ENCODE data around the gene HOXB8. TPM values are rescaled to one million over a fixed set of nuclear protein-coding genes. Genes with fewer than 3 reads are reported as not detected.

Gene HOXB8
- total and polyA plus RNA-seq, 2 of the 13 experiments (the other 11 are each of a cell fraction or from before 2014, with no cell fraction given), result not detected

- no peak overlapping the region for H3K27ac ChIP-seq (ENCODE audit: extremely low read length, insufficient read depth, low read length)
- peaks cover 47 to 98% of the 10 kb centered on the region in 2 experiments for H3K27me3 ChIP-seq (ENCODE audit: control insufficient read depth in 1 of 2, insufficient read depth in 2 of 2, low read length in 2 of 2)
- no peaks in the 10 kb centered on the region for H3K9me3 ChIP-seq (ENCODE audit: low read length)
- DNase-seq (ENCODE audit: low spot score), result no peak
- ATAC-seq, result no peak
- CTCF ChIA-PET (ENCODE audit: low intra/inter-chr PET ratio, low total read pairs), result no interaction called here
- in situ Hi-C loops (cut with HindIII; ENCODE audit: extremely low pct_ligation_motif_present, low pct_unique_long_range_greater_than_20kb), result no loop called here
- H3K79me2 ChIP-seq (ENCODE audit: insufficient read depth, low read length), result no peaks in the 10 kb centered on the region
- intact Hi-C loops (cut with micrococcal nuclease; ENCODE audit: unreplicated experiment), result no loop called here
- no peak overlapping the region for H3K9ac ChIP-seq (ENCODE audit: insufficient read depth, low read depth, low read length)
- TF ChIP-seq ATRX (CRISPR knock-in tag; IDR thresholded peaks at IDR 0.05; ENCODE audit: borderline replicate concordance) (no peak), EZH2 (conservative IDR thresholded peaks at IDR 0.05; ENCODE audit: low read depth, low read length) (0 out of 2 replicates have a peak, but pooled peaks have one; percentile 38)
- no TSS peak for BruUV-seq (replicated peaks)
- no peak overlapping the region for H3K4me3 ChIP-seq (replicated peaks in 1 of 3; ENCODE audit: insufficient read depth in 1 of 3, low read depth in 2 of 3, low read length in 3 of 3)
- H2AFZ ChIP-seq (ENCODE audit: low read length), result no peak overlapping the region
- H4K20me1 ChIP-seq (ENCODE audit: insufficient read depth, low read length), result peaks cover 2% of the 10 kb centered on the region; the same call in 1 of the 2 replicates
- FAIRE-seq, result no peak
- POLR2A ChIA-PET, result no interaction called here
- WGBS (ENCODE audit: low lambda C conversion rate), result 10% methylated on average over 17 of the region's 17 CpGs
- H3K4me1 ChIP-seq (ENCODE audit: insufficient read depth, low read length), result peaks cover 10% of the 10 kb centered on the region; the same call in 1 of the 2 replicates
- H3K36me3 ChIP-seq (replicated peaks in 1 of 2; ENCODE audit: control insufficient read depth in 1 of 2, insufficient read depth in 2 of 2, low read length in 2 of 2), result no peaks in the 10 kb centered on the region
- no peak overlapping the region for H3K4me2 ChIP-seq (ENCODE audit: low read depth, low read length)
Measured at GRCh38 chr17:48600244-48601098, 14.6 kb downstream of the HOXB8 start.

- ChIA-PET CTCF (ENCODE audit: low intra/inter-chr PET ratio, low total read pairs) (no interaction called here), POLR2A (no interaction called here)
- FAIRE-seq (no peak), DNase-seq (ENCODE audit: low spot score) (no peak), ATAC-seq (no peak)
- no peaks in the 10 kb centered on the region for H3K9me3 ChIP-seq (ENCODE audit: low read length)
- no peak overlapping the region for H3K27ac ChIP-seq (ENCODE audit: extremely low read length, insufficient read depth, low read length)
- TF ChIP-seq ZSCAN12 (CRISPR knock-in tag; IDR thresholded peaks at IDR 0.05) (no peak), ZNF572 (CRISPR knock-in tag; IDR thresholded peaks at IDR 0.05) (no peak), MAFG (CRISPR knock-in tag; IDR thresholded peaks at IDR 0.05) (no peak)
- H3K4me2 ChIP-seq (ENCODE audit: low read depth, low read length), result no peak overlapping the region
- H3K4me1 ChIP-seq (ENCODE audit: insufficient read depth, low read length), result peaks cover 12% of the 10 kb centered on the region; the same call in 1 of the 2 replicates
- intact Hi-C loops (cut with micrococcal nuclease; ENCODE audit: unreplicated experiment) (no loop called here), in situ Hi-C loops (cut with HindIII; ENCODE audit: extremely low pct_ligation_motif_present, low pct_unique_long_range_greater_than_20kb) (loop anchor here (5.0 kb wide), 1 partner anchor 447 kb away; no protein-coding TSS in a partner anchor)
- no peak overlapping the region for H3K4me3 ChIP-seq (replicated peaks in 1 of 3; ENCODE audit: insufficient read depth in 1 of 3, low read depth in 2 of 3, low read length in 3 of 3)
- no peak overlapping the region for H3K9ac ChIP-seq (ENCODE audit: insufficient read depth, low read depth, low read length)
- H3K27me3 ChIP-seq (ENCODE audit: control insufficient read depth in 1 of 2, insufficient read depth in 2 of 2, low read length in 2 of 2), result peaks cover 53 to 98% of the 10 kb centered on the region in 2 experiments
- H3K79me2 ChIP-seq (ENCODE audit: insufficient read depth, low read length), result no peaks in the 10 kb centered on the region
- H3K36me3 ChIP-seq (replicated peaks in 1 of 2; ENCODE audit: control insufficient read depth in 1 of 2, insufficient read depth in 2 of 2, low read length in 2 of 2), result no peaks in the 10 kb centered on the region
- no peak overlapping the region for H2AFZ ChIP-seq (ENCODE audit: low read length)
- BruUV-seq (replicated peaks), result no TSS peak
- 5% methylated on average over 5 of the region's 5 CpGs for WGBS (ENCODE audit: low lambda C conversion rate)
- peaks cover 2% of the 10 kb centered on the region; the same call in 1 of the 2 replicates for H4K20me1 ChIP-seq (ENCODE audit: insufficient read depth, low read length)
Measured at GRCh38 chr17:48599354-48599753, 15.7 kb downstream of the HOXB8 start.

Measured in HepG2 (cell line).